ENCODE data around the gene JAM3.
"Not testable (repeated sequence)": the region's sequence is repeated elsewhere in the genome, so short reads cannot be mapped to it uniquely, and the experiment has no call there.

Gene JAM3

DNA sequence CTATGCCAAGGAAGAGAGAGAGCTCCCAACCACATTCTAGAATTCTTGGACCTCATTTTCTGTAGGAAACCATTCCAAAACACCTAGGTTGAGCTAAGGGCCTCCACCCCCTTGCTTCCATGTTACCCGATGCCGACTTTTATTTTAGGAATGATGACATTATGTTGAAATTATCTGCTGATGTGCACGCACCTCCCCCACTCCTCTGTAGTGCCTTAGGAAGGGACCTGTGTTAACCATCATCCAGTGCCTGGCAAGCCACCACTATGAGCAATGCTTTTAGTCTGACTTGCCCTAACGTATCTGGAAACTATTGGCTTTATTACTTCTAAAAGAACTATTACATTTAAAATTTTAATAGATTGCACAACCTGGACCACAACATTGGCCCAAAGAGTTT lies 112.8 kb downstream of the JAM3 start:
- DNase-seq (ENCODE audit: low read depth) = no peak

DNA sequence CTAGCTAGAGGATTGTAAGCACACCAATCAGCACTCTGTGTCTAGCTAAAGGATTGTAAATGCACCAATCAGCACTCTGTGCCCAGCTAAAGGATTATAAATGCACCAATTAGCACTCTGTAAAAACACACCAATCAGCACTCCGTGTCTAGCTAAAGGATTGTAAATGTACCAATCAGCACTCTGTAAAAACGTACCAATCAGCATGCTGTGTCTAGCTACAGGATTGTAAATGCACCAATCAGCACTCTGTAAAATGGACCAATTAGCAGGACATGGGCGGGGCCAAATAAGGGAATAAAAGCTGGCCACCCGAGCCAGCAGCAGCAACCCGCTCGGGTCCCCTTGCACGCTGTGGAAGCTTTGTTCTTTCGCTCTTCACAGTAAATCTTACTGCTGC lies 119.2 kb downstream of the JAM3 start:
- not testable (repeated sequence) for DNase-seq (ENCODE audit: low read depth)

DNA sequence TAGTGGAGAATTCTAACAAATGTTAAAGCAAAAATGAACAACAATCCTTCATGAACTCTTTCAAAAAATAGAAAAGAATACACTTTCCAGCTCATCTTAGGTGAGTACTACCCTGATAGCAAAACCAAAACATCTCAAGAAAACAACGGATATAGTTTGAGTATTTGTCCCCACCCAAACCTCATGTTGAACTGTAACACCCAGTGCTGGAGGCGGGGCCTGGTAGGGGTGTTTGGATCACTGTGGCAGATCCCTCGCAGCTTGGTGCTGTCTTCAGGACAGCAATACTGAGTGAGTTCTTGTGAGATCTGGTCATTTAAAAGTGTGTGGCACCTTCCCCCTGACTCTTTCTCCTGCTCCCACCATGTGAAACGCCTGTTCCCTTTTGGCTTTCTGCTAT lies 127.9 kb downstream of the JAM3 start:
- DNase-seq (ENCODE audit: low read depth) = no peak

DNA sequence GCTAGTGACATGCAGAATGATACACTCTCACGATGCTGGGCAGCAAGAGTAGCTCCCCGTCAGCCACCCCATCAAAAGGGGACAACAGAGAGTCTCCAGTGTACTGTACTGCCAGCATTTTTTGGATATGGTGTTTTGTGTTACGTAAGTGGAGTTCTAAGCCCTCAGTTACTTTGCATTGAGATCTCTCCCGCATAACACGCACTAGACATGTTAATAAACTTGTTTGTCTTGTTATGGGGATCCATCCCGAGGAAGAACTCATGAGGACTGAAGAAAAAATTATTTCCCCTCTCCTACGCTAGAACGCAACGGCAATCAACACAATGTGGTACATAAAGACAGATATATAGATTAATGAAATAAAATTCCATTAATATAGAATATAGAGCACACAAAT lies 130.7 kb downstream of the JAM3 start:
- DNase-seq (ENCODE audit: low read depth) = no peak

DNA sequence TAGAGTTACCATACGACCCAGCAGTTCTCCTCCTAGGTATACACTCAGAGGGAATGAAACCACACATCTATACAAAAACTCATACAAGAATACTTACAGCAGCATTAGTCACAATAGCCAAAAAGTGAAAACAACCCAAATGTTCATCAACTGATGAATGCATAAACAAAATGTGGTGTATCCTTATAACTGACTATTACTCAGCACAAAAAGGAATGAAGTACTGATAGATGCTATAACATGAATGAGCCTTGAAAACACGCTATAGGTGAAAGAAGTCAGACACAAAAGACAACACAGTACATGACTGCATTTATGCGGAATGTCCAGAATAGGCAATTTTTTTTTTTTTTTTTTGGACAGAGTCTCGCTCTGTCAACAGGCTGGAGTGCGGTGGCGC lies 131.8 kb downstream of the JAM3 start:
- no peak for DNase-seq (ENCODE audit: low read depth)

Data from activated T-cell treated with anti-CD3 and anti-CD28 coated beads for 1 hour (primary cell).